Endometrial microvascular endothelial cells (primary cell): ENCODE data around the gene DBH. TPM values are rescaled to one million over a fixed set of nuclear protein-coding genes. Genes with fewer than 3 reads are reported as not detected.
"Not testable (repeated sequence)": the region's sequence is repeated elsewhere in the genome, so short reads cannot be mapped to it uniquely, and the experiment has no call there.

ENCODE experiments used
- in situ Hi-C: cut with HindIII; loops from 2 replicates; pipeline ENCODE4 v1.10.0; 2017; ENCODE audit warnings: low sequenced_read_pairs, low pct_unique_long_range_greater_than_20kb; ENCODE audit errors: inconsistent ontology term
- total RNA-seq: library from RNA; depleted of rRNA; stranded (reverse); fragments of >200 nt; gene quantifications from one replicate; pipeline ENCODE4 v1.2.3, GENCODE V29; 2015; ENCODE audit errors: inconsistent ontology term

DBH gene
- total RNA-seq, 1 donor from 2014 or later: not detected

- in situ Hi-C loops: no loop called here
Observed at GRCh38 chr9:133616643-133617405, 19.3 kb upstream of the DBH start.

- in situ Hi-C loops: no loop called here
Observed at GRCh38 chr9:133618726-133619125, 17.4 kb upstream of the DBH start.

GRCh38 chr9:133619791-133620190, 16.4 kb upstream of the DBH start:
- in situ Hi-C loops: no loop called here

GRCh38 chr9:133621725-133622267, 14.4 kb upstream of the DBH start:
- in situ Hi-C loops: no loop called here

GRCh38 chr9:133622555-133622954, 13.6 kb upstream of the DBH start:
- in situ Hi-C loops: no loop called here

- in situ Hi-C loops: not testable (repeated sequence)
Observed at GRCh38 chr9:133626008-133626407, 10.2 kb upstream of the DBH start.

- in situ Hi-C loops: no loop called here
Observed at GRCh38 chr9:133627341-133627740, 8.8 kb upstream of the DBH start.

GRCh38 chr9:133628766-133629165, 7.4 kb upstream of the DBH start:
- in situ Hi-C loops: no loop called here

- in situ Hi-C loops: no loop called here
Observed at GRCh38 chr9:133629221-133630110, 6.7 kb upstream of the DBH start.

- in situ Hi-C loops: no loop called here
Observed at GRCh38 chr9:133631111-133631510, 5.1 kb upstream of the DBH start.

- in situ Hi-C loops: no loop called here
Observed at GRCh38 chr9:133632806-133633680, 3.1 kb upstream of the DBH start.

- in situ Hi-C loops: no loop called here
Observed at GRCh38 chr9:133633681-133634080, 2.5 kb upstream of the DBH start.

GRCh38 chr9:133634081-133634691, 2.0 kb upstream of the DBH start:
- in situ Hi-C loops: no loop called here

- in situ Hi-C loops: no loop called here
Observed at GRCh38 chr9:133635098-133635497, 1.1 kb upstream of the DBH start.

- in situ Hi-C loops: no loop called here
Observed at GRCh38 chr9:133636902-133637301, 739 bp downstream of the DBH start.

GRCh38 chr9:133637451-133638055, 1.4 kb downstream of the DBH start:
- in situ Hi-C loops: no loop called here

GRCh38 chr9:133638076-133638475, 1.9 kb downstream of the DBH start:
- in situ Hi-C loops: no loop called here

- in situ Hi-C loops: no loop called here
Observed at GRCh38 chr9:133638711-133639110, 2.5 kb downstream of the DBH start.
